HepG2 (cell line): ENCODE results near the gene TTBK1. TPM values are rescaled to one million over a fixed set of nuclear protein-coding genes. Genes with fewer than 3 reads are reported as not detected.

Source experiments
- AKNA ChIP-seq: sonication (generic); formaldehyde crosslinking; IDR thresholded peaks from 2 replicates; pipeline ENCODE4 v1.4.0; 2020; ENCODE audit warnings: missing genetic modification reagents, borderline replicate concordance
- FIP1L1 ChIP-seq: fragments of 200-400 bp; formaldehyde crosslinking; IDR thresholded peaks from 2 replicates; pipeline ENCODE4 v1.6.1; 2018; ENCODE audit warnings: low read depth, mild to moderate bottlenecking, low read length, moderate library complexity, borderline replicate concordance; ENCODE audit not compliant: insufficient read depth
- HCFC1 ChIP-seq: fragments of 150-350 bp; IDR thresholded peaks from 2 replicates; pipeline ENCODE4 v1.6.1; 2014; ENCODE audit warnings: low read depth, low read length
- IRF2 ChIP-seq: IDR thresholded peaks from 2 replicates; pipeline ENCODE4 v1.6.1; 2018; ENCODE audit warnings: missing genetic modification reagents, missing compliant biosample characterization
- POLR2AphosphoS2 ChIP-seq: IDR thresholded peaks from 2 replicates; pipeline ENCODE4 v1.6.1; 2011; ENCODE audit warnings: low read depth, low read length, improper control_type of control experiment
- REST ChIP-seq, 2 experiments: IDR thresholded peaks; 2 replicates each; pipeline ENCODE4 v1.6.1; 2011 to 2012; ENCODE audit warnings: low read length in 2 of 2, borderline replicate concordance in 1 of 2, low read depth in 1 of 2, mild to moderate bottlenecking in 1 of 2, moderate library complexity in 1 of 2
- RORA ChIP-seq: sonication (generic); formaldehyde crosslinking; IDR thresholded peaks from 2 replicates; pipeline ENCODE4 v1.5.0; 2020; ENCODE audit warnings: mild to moderate bottlenecking, missing genetic modification reagents, moderate library complexity
- SIX1 ChIP-seq: sonication (generic); formaldehyde crosslinking; IDR thresholded peaks from 2 replicates; pipeline ENCODE4 v1.4.0; 2020; ENCODE audit warnings: missing genetic modification reagents, borderline replicate concordance
- SMAD3 ChIP-seq: sonication (generic); formaldehyde crosslinking; IDR thresholded peaks from 2 replicates; pipeline ENCODE4 v1.4.0; 2020; ENCODE audit warnings: missing genetic modification reagents
- SNRNP70 ChIP-seq: fragments of 200-400 bp; formaldehyde crosslinking; IDR thresholded peaks from 2 replicates; pipeline ENCODE4 v1.6.1; 2017; ENCODE audit warnings: mild to moderate bottlenecking, low read depth, low read length, moderate library complexity
- STAG1 ChIP-seq: sonication (generic); formaldehyde crosslinking; IDR thresholded peaks from 2 replicates; pipeline ENCODE4 v1.4.0; 2020; ENCODE audit warnings: missing genetic modification reagents
- TSC22D2 ChIP-seq: sonication (generic); formaldehyde crosslinking; IDR thresholded peaks from 2 replicates; pipeline ENCODE4 v1.5.1; 2020; ENCODE audit warnings: missing genetic modification reagents, mild to moderate bottlenecking, borderline replicate concordance
- ZBTB37 ChIP-seq: sonication (generic); formaldehyde crosslinking; IDR thresholded peaks from 2 replicates; pipeline ENCODE4 v1.4.0; 2020; ENCODE audit warnings: mild to moderate bottlenecking, missing genetic modification reagents
- ZNF207 ChIP-seq: fragments of 450-650 bp; IDR thresholded peaks from 2 replicates; pipeline ENCODE4 v1.6.1; 2016; ENCODE audit warnings: antibody characterized with exemption, borderline replicate concordance
- ZNF225 ChIP-seq: sonication (generic); formaldehyde crosslinking; IDR thresholded peaks from 2 replicates; pipeline ENCODE4 v1.4.0; 2020; ENCODE audit warnings: mild to moderate bottlenecking, missing genetic modification reagents
- ZNF589 ChIP-seq: sonication (generic); formaldehyde crosslinking; conservative IDR thresholded peaks from 2 replicates; pipeline ENCODE4 v1.8.0; 2022; ENCODE audit warnings: mild to moderate bottlenecking, moderate library complexity, missing genetic modification reagents
- ZNF740 ChIP-seq: sonication (generic); formaldehyde crosslinking; IDR thresholded peaks from 2 replicates; pipeline ENCODE4 v1.4.0; 2020; ENCODE audit warnings: missing genetic modification reagents
- ZNF773 ChIP-seq: sonication (generic); formaldehyde crosslinking; IDR thresholded peaks from 2 replicates; pipeline ENCODE4 v1.4.0; 2020; ENCODE audit warnings: missing genetic modification reagents, borderline replicate concordance
- polyA plus RNA-seq, 8 experiments: library from polyadenylated mRNA; depleted of rRNA in 3 of 8; stranded (reverse) in 7 of 8; unstranded in 1 of 8; fragments of >200 nt; fragmentation: Illumina TruSeq in 4 of 8; extraction: Trizol in 4 of 8; gene quantifications; 2 replicates each; pipeline versions ENCODE4 v1.2.1 to v1.2.3, GENCODE V29; 2011 to 2016; ENCODE audit warnings: low read depth in 4 of 8, missing spikeins in 1 of 8, mixed read lengths in 1 of 8; ENCODE audit not compliant: insufficient read depth in 1 of 8
- total RNA-seq, 5 experiments: library from RNA; depleted of rRNA; stranded (reverse); fragments of >200 nt; fragmentation: Illumina TruSeq; extraction: Trizol; gene quantifications; 2 replicates each; pipeline ENCODE4 v1.2.3, GENCODE V29; 2016; ENCODE audit warnings: low read depth in 1 of 5

TTBK1 gene
- total and polyA plus RNA-seq, 2 of the 13 experiments (the other 11 are each of a cell fraction or from before 2014, with no cell fraction given): 0.24 to 0.33 TPM

- TF ChIP-seq ZNF225: no peak
- no peak for TF ChIP-seq FIP1L1
- TF ChIP-seq SIX1 (CRISPR knock-in tag): peak; percentile 67; the same call in 1 of the 2 replicates
- TF ChIP-seq POLR2AphosphoS2: no peak
- no peak for TF ChIP-seq AKNA (CRISPR knock-in tag)
- no peak for TF ChIP-seq ZNF207
- TF ChIP-seq HCFC1: no peak
- no peak for TF ChIP-seq SNRNP70
- TF ChIP-seq RORA: no peak
- no peak for TF ChIP-seq TSC22D2
- peak; percentile 85; the same call in 1 of the 2 replicates for TF ChIP-seq ZBTB37 (CRISPR knock-in tag)
- no peak for TF ChIP-seq ZNF773 (CRISPR knock-in tag)
- peak; percentile 78 for TF ChIP-seq IRF2 (CRISPR knock-in tag)
- TF ChIP-seq REST (IDR thresholded peaks at IDR 0.05; ENCODE audit: borderline replicate concordance in 1 of 2, low read depth in 1 of 2, low read length in 2 of 2): peak in 1 of 2 experiments; percentile 44; a peak in 1 of 4 replicates
- peak; percentile 57; the same call in 1 of the 2 replicates for TF ChIP-seq ZNF740
- no peak for TF ChIP-seq ZNF589 (CRISPR knock-in tag)
- TF ChIP-seq SMAD3 (CRISPR knock-in tag): peak; percentile 60; the same call in 1 of the 2 replicates
- peak; percentile 34 for TF ChIP-seq STAG1 (CRISPR knock-in tag)
Observed at GRCh38 chr6:43290905-43291355, 47.6 kb downstream of the TTBK1 start (continued).
